ENCODE results near the gene ZNF440.
"Not testable (repeated sequence)": the region's sequence is repeated elsewhere in the genome, so short reads cannot be mapped to it uniquely, and the experiment has no call there.

ZNF440 gene

DNA sequence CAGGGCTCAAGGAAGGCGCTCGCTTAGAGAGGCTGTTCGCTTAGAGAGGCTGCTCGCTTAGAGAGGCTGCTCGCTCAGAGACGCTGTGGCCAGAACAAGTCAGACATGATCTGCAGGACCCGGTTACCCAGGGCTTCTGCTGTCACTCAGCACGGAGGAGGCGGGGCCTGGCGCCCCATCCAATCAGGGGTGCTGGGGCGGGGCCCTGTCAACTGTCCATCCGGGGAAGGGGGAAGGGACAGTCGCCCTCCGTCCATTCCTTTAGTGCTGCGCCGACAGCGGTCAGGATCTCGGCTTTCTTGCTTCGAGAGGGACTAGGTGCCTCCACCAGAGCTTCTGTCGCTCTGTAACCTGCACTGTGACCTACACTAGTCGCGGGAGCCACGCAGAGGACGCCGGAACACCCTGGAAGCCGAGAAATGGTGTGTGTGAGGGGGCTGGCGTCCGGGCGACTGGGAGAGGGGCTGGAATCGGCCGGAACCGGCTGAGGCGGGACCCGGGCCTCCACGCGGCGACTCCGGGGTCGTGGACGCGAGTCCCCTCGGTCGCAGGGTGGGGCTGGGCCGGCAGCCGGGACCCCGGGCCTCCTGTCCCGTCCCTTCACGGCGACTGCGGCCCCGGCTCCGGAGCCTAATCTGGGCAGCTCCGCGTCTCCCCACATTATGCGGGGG, at the start of gene ZNF440:
TSS of gene ZNF440 (plus strand) at position 245 of the 671 bp plus-strand sequence. CDS start at position 420, 175 bp downstream.
- peak; percentile 88 for DNase-seq (ENCODE audit: low spot score)

DNA sequence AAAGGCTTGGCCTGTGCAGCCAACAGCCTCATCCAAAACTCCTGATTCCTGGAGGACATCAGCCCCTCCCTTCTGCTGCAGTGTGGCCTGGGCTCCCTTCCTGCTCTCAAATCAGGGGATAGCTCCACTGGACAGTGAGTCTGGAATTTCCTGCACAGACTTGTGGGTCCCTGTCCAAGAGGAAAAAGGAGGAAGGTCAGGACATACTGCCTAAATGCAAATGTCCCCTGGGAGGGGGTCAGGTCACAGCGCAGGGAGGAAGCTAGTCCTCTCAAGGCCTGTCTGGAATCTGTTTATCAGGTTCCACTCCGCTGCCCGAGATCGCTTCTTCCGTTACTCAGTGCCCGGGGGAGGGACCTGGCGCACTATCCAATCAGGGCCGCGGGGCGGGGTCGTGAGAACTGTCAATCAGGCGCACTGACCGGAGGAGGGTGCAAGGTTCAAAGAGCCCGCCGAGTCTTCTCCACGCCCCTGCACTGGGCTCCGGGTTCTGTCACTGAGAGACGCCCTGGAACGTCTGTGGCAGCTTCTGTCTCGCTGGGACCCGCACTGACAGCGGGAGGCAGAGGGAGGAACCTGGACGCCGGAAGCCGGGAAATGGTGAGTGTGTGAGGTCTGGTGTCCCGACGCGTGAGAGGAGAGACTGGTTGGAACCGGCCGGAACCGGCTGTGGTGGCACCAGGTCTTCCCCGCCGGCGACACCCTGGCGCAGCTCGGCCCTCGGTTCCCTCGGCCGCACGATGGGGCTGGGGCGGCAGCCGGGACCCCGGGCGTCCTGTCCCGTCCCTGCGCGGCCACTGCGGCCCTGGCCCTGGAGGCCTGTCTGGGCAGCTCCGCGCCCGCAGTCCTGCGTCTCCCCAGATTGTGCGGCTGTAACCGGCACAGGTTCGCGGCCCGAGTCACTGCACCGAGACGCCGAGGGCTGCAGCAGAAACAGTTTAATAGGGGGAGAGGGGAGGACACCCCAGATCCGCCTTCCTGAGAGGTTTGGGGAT, 47.2 kb upstream of the ZNF440 start, which contains the start of gene ZNF441:
TSS of gene ZNF441 (plus strand) at position 404 of the 995 bp plus-strand sequence. CDS start at position 598, 194 bp downstream.
- DNase-seq (ENCODE audit: low spot score), result peak; percentile 90

DNA sequence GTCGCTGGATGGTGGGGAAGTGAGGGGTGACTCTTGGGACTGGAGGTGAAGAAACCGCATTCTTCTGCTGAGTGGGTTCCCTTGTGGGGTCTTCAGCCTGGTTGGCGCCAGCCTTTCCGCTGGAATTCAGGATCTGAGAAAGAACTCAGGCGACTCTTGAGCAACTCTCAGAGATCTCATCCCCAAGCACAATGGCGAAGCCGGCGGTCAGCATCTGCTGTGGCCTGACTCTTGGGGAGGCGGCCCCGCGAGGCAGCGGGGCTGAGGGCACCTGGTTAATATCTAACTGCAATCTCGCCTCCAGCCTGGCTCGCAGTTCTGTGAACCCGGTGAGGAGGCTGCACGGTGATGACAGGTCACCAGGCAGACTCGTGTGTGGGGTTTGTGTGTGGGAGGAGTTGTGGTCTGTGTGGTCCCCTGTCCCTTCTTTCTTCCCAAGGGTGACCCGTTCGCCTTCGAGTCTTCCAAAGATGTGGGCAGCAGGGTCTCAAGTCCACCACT, 46.4 kb upstream of the ZNF440 start:
- peak; percentile 24 for DNase-seq (ENCODE audit: low spot score)

GRCh38 chr19:11769995-11770394, 44.1 kb upstream of the ZNF440 start:
- DNase-seq (ENCODE audit: low spot score), result no peak

- not testable (repeated sequence) for DNase-seq (ENCODE audit: low spot score)
These were observed 42.6 kb upstream of the ZNF440 start for GRCh38 chr19:11771520-11771919.

- not testable (repeated sequence) for DNase-seq (ENCODE audit: low spot score)
These were observed 37.4 kb upstream of the ZNF440 start for GRCh38 chr19:11776669-11777068.

DNA sequence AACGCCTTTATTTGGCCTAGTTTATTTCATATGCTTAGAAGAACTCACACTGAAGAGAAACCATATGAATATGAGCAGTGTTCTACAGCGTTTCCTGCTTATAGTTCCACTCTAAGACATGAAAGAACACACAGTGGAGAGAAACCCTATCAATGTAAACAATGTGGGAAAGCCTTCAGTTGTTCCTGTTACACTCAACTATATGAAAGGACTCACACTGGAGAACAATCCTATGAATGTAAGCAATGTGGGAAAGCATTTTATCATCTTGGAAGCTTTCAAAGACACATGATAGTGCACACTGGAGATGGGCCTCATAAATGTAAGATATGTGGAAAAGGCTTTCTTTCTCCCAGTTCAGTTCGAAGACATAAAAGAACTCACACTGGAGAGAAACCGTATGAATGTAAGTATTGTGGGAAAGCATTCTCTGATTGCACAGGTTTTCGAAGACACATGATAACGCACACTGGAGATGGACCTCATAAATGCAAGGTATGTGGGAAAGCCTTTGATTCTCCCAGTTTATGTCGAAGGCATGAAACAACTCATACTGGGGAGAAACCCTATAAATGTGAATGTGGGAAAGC, 33.5 kb upstream of the ZNF440 start:
- no peak for DNase-seq (ENCODE audit: low spot score)

GRCh38 chr19:11781295-11782057, 32.6 kb upstream of the ZNF440 start:
- no peak for DNase-seq (ENCODE audit: low spot score)

DNA sequence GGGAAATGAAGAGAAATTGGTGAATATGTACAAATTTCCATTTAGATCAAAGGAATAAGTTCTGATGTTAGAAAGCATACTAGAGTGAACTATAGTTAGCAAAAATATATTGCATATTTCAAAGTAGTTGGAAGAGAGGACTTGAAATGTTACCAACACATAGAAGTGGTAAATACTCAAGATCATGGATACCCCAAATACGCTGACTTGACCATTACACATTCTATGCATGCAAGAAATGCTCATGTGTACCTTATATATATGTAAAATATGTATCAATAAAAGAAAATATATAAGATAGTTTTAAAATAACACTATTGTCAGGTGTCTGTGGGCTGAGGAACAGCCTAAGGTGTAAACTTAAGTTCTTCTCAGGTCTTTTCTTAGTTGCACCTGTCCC, 30.3 kb upstream of the ZNF440 start:
- no peak for DNase-seq (ENCODE audit: low spot score)

GRCh38 chr19:11784356-11784755, 29.7 kb upstream of the ZNF440 start:
- no peak for DNase-seq (ENCODE audit: low spot score)

DNA sequence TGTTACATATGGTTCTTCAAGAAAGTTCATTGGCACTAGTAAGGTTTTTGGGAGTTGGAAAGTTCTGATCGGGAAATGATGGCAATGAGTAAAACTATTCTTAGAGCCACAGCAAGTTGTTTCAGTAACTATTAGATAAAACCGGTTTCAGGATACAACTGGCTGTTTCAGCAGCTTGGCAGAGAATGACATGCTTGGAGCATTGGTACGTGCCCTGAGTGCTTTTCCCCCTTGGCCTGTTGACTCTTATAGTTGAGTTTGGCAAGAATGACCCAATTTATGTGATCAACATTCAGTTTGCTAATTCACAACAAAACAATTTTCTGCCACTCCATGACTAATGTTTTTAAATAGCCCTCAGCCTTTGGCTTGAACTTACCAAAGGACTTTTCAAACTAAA, 26.5 kb upstream of the ZNF440 start:
- DNase-seq (ENCODE audit: low spot score), result no peak

DNA sequence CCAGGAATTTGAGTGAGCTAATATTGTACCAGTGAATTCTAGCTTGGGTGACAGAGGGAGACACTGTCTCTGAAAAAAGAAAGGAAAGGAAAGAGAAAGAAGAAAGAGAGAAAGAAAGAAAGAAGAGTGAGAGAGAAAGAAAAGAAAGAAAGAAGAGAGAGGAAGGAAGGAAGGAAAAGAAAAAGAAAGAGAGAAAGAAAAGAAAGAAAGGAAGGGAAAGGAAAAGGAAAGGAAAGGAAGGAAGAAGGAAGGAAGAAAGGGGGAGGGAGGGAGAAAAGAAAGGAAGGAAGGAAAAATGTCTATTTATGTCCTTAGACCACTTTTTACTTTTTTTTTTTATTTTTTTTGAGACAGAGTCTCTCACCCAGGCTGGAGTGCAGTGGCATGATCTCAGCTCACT, 21.1 kb upstream of the ZNF440 start:
- DNase-seq (ENCODE audit: low spot score), result no peak

- peak; percentile 43 for DNase-seq (ENCODE audit: low spot score)
These were observed 16.6 kb upstream of the ZNF440 start for GRCh38 chr19:11797491-11797890.

DNA sequence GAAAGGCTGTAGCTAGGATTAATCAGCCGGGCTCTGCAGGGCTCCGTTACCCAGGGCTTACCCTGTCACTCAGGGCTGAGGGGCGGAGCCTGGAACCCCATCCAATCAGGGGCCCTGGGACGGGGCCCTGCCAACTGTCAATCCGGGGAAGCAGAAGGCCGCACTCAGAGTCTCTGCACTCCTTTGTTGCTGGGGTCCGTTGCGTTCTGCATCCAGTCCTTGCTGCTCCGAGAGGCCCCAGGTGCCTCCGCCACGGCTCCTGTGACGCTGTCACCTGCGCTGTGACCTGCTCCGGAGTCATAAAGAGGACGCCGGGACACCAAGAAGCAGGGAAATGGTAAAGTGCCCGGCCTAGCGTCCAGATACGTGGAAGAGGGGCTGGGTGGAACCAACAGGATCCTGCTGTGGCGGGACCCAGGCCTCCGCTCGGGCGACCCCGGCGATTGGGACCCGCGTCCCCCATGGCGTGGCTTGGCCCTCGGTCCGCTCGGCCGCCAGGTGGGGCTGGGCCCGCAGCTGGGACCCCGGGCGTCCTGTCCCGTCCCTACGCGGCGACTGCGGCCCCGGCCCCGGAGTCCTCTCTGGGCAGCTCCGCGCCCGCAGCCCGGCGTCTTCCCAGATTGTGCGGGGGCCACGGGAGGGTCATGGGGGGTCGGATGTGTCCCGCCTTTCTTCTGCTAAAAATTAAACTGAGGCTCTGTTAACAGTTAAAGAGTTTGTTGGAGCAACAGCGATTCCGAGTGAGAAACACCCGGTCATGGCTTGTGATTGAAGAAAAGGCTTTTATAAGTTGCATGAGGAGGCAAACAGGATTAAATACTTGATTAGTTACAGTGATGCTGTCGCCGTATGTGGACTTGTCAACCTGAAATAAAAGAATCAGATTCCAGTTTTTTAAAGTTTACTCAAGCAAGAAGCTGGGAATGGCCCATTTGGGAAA, 15.4 kb upstream of the ZNF440 start, which contains the start of gene ZNF491:
TSS of gene ZNF491 (plus strand) at position 133 of the 940 bp plus-strand sequence. CDS start 7,431 bp downstream, outside the sequence.
- DNase-seq (ENCODE audit: low spot score), result peak; percentile 68

GRCh38 chr19:11806354-11807098, 7.5 kb upstream of the ZNF440 start:
- DNase-seq (ENCODE audit: low spot score), result no peak

DNA sequence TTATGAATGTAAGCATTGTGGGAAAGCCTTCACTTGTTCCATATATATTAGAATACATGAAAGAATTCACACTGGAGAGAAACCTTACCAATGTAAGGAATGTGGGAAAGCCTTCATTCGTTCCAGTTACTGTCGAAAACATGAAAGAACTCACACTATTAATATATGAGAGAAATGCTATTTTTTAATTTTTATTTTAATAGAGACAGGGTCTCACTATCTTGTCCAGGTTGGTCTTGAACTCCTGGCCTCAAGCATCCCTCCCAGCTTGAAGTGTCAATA, 7.0 kb upstream of the ZNF440 start:
- no peak for DNase-seq (ENCODE audit: low spot score)

GRCh38 chr19:11813703-11814028, 407 bp upstream of the ZNF440 start:
- no peak for DNase-seq (ENCODE audit: low spot score)

- DNase-seq (ENCODE audit: low spot score), result no peak
These were observed 595 bp downstream of the ZNF440 start for GRCh38 chr19:11814700-11815035.

DNA sequence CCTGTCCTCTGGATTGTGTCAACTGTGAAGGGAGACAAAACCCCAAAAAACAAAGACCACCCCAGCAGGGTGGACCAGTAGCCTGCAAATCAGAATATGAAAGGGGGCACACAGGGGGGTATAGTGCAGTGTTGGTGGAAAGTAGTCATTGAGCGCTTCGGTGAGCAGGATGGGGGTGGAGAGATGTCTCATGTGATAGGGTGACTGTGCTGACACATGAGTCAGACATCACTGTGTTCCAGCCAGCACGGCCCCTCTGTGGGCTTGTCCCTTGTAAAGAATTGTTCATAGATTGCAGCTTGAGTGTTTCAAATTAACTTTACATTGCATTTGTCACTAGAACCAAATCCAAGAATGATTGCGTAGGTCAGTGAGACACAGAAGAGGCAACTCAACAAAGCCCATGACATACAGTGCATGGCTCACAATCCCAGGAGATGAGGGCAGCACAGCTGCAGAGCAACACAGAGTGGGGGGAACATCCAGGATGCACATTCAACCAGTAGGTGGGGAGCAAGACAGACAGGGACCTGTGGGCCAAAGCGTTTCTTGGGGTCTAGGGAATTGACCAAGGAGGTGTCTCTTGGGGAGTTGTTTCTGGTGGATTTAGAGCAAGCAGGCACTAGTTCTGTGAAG, 7.5 kb downstream of the ZNF440 start:
- no peak for DNase-seq (ENCODE audit: low spot score)

Measured in kidney capillary endothelial cell (primary cell).